Mesenteric fat pad (tissue), 1 donor: ENCODE measurements around the gene EI24. TPM values are rescaled to one million over a fixed set of nuclear protein-coding genes. Genes with fewer than 3 reads are reported as not detected.
A peak's percentile ranks its signal among the peaks of the same experiment; 100 is the strongest.
"Not testable (repeated sequence)": the region's sequence is repeated elsewhere in the genome, so short reads cannot be mapped to it uniquely, and the experiment has no call there.

ENCODE experiments used
- DNase-seq: peaks from one replicate; pipeline ENCODE4 v3.0.0-alpha.2; 2020; ENCODE audit warnings: low spot score
- long read RNA-seq: library from polyadenylated mRNA; unstranded; transcript quantifications from one replicate; pipeline ENCODE4 v2.0.0, GENCODE V29; 2020
- total RNA-seq: library from RNA; stranded (reverse); fragmentation: NEBNext Ultra II Directional; extraction: Animal tissue kit (Norgen Biotek cat#: 25700); gene quantifications from one replicate; pipeline ENCODE4 v1.2.1, GENCODE V29; 2021
- donor health status: DM: yes; HTN: yes; CAD: no.

Gene EI24
- 71.7 TPM for total RNA-seq
- long read RNA-seq, transcript EI24-201 (11 exons, 2,455 nt) = major isoform, 95 of 122 reads
- long read RNA-seq, partial matches to known transcripts = 6 of 122 reads
- long read RNA-seq, other reads (novel, unspliced or antisense) = 14 of 122 reads

DNA sequence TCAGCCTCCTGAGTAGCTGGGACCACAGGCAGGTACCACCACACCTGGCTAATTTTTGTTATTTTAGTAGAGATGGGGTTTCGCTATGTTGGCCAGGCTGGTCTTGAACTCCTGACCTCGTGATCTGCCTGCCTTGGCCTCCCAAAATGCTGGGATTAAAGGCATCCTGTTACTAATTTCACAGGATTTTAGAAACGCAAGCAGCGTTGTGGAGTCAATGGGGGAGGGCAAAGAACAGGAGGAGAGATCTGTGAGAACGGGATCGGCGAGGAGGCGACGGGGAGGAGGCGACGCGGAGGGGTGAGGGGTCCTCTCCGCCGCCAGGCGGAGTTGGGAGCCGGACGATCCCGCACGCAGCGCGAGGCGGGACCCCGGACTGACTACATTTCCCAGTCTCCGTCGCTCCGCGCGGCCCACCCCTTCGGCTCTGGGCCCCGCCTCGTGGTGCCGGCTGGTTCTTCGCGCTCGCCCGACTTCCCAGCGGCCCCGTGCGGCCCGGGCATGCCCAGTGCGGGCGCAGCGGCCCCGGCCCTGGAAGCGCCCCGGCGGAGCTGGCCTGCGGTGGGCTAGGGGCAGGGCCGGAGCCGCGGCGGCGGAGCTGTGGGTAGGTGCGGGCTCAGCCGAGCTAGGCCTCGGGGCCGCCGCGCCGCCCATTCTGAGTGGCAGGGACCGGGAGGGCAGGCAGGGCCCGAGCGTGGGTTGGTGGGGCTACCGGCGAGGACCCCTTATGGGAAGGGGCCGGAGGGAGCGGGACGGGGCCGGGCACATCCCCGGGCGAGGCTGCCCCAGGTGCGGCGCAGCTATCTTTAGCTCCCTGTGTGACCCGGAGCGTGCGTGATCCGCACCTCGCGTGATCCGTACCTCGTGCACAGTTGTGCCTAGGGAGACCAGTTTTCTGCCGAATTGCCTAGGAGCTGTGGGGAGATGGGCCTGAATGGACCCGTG is at the start of gene EI24:
Gene EI24, plus strand, starts transcription at position 508 of the 945 bp plus-strand sequence. CDS start 3,051 bp downstream, outside the sequence.
- peak; percentile 96 for DNase-seq

GRCh38 chr11:125519860-125520834 is 49.1 kb upstream of the EI24 start:
- no peak for DNase-seq

GRCh38 chr11:125525303-125525702 is 44.0 kb upstream of the EI24 start:
- no peak for DNase-seq

DNA sequence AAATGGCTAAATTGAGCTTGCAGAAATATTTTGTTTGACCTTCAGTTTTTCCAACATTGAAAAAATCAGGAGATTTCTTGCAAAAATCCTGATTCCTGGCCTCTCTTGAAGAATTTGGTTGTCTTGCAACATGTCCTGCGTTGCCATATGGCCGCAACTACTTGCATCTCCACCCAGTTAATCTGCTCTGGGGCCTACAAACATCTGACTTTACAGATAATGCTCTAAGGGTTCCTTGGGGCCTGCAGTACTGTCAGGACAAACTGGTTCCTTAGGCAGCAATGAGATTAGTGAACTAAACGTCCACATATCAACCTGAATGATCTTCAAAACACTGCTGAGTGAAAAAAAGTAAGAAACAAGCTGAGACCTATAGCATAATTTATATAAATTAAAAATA is 36.6 kb upstream of the EI24 start:
- DNase-seq = no peak

DNA sequence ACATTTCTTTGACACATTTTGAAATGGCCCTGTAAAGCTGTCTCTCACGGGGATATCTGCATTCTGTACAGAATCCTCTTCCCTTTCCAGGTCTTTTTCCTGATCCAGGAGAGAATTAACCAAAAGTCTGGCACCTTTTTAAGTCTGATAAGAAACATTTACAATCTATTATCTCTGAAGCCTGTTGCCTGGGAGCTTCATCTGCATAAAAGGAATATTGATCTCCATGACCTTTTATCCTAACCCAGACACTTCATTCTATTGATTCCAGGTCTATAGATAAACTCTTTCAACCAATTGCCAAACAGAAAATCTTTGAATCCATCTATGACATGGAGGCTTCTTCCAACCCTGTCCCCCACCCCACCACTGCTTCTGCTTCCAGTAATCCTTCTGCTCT is 33.7 kb upstream of the EI24 start:
- DNase-seq = no peak

- DNase-seq = not testable (repeated sequence)
Measured at GRCh38 chr11:125536834-125537233, 32.4 kb upstream of the EI24 start.

DNA sequence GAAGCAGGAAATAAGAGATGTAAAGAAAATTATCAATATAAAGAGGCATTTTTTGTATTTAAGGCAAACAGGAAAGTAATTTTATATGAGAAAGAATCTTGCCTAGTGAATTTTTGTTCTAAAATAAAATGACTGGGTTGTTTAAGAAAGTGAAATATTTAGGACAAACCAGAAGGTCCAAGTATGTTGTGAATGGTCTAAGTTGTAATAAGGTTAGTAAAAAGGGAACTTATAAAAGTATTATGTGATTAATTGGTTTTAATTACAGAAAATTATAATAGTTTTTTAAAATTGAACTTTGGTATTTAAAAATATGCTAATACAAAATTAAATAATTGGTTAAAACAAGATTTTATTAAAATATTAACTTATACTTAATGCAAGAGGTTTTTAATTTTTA is 26.6 kb upstream of the EI24 start:
- no peak for DNase-seq

DNA sequence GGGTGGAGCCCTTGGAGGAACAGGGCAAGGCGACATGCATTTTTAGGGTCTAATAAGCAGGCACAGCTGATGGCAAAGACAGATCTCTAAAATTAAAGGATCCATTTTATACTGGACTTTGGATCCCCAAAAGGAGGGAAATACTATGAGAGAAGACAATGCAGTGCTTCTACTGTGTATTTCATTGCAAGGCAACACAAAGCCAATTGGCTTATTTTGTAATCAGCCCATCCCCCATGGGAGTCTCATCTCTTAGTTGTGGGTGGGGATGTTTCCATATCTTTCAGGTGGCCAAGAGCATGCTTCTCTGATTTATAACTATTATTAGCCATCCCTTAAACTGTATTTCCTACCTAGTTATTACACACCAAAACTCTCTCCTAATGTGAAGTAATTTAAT is 18.5 kb upstream of the EI24 start:
- no peak for DNase-seq

DNA sequence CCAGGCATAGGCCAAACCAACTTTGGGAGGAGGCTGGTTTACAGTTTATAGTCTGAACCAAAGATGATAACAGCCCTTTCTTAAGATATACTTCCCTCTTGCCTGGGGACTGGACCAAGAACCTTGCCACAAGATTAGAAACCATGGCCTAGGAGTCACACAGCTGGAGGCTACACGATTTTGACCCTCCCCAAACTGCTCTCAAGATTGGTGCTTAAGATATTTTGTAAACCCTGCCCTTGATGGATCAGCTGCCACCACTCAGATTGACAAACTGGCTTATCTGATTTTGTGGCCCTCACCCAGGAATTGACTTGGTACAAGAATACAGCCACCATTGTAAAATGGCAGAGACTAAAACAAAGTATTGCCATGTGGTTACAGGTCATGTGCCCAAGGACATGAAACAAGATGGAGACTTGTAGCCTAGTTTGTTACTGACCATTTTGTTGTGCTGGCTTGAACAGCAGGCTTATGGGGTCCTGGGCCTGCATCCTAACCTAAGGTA is 17.4 kb upstream of the EI24 start:
- DNase-seq = no peak

DNA sequence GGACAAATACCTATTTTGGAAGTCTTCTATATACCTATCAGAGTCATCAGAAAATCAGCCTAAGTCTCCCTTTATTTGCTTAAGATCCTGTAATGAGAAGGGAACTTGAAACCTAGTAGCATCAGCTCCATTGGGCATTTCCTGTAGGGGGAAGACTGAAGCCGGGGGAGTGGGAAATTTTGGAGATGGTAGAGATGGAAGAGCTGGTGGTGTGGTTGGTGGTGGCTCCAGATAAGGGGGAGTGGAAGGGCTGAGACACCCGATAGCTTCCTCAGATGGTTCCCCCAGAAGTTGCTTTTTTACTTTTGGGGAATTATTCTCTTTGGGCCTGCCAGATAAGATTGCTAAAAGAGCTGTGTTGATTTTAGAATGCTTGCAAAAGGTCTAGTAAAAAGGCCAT is 16.4 kb upstream of the EI24 start:
- DNase-seq = no peak

DNA sequence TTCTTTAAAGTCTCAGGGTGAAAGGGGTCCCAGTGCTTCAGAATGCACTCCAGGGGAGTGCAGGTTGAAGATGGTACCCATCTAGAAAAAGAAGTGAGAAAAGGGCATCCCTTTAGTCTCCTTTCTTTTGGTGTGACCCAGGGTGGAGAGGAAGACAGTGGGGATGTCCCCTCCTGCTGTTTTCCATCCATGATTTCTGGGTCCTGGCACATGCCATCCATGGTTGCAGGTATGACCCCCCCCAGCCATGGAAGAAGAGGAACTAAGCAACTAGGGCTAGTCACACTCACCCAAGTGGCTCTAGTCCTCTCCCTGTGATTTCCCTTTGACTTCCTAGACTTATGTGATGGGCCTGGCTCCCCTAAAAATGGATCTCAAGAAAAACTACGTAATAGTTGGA is 15.9 kb upstream of the EI24 start:
- DNase-seq = no peak

GRCh38 chr11:125554038-125554437 is 15.2 kb upstream of the EI24 start:
- DNase-seq = no peak

- no peak for DNase-seq
Measured at GRCh38 chr11:125559888-125560287, 9.4 kb upstream of the EI24 start.

DNA sequence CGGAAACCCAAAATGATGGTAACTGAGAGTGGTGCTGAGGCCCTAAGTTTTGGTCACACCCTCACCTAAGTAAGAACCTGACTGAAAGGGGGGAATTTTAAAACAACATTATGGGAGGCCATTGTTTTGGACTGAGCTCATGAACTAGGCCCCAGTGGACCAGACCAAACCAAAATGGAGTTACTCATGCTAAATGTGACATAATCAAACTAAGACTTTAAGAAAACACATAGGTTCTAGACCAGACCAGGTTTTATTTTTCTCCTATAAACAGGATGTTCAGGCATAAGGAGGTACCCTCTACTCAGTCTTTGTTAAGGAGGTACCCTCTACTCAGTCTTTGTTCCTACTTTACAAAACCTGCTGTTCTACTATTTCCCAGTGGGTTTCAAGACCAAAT is 7.4 kb upstream of the EI24 start:
- DNase-seq = no peak

GRCh38 chr11:125562430-125562829 is 6.8 kb upstream of the EI24 start:
- DNase-seq = no peak

DNA sequence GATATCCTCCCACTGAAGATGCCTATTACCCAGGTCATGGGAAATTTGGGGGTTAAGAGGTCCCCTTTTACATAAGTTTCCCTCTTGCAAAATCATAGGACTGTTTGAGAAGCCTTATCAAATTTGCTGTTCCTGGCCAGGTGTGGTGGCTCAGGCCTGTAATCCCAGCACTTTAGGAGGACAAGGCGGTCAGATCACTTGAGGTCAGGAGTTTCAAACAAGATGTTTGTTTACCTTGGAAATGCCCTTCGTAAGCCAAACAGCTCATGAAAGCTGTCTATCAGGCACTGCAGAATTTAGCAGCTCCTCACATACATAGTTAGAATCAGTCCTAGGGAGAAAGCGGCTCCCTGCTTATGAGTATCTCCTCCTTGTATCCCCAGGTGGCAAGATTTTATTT is 4.9 kb upstream of the EI24 start:
- no peak for DNase-seq

- DNase-seq = no peak
Measured at GRCh38 chr11:125566235-125566634, 3.0 kb upstream of the EI24 start.

GRCh38 chr11:125569915-125570621 is 791 bp downstream of the EI24 start:
- DNase-seq = no peak

- no peak for DNase-seq
Measured at GRCh38 chr11:125570952-125571351, 1.7 kb downstream of the EI24 start.

DNA sequence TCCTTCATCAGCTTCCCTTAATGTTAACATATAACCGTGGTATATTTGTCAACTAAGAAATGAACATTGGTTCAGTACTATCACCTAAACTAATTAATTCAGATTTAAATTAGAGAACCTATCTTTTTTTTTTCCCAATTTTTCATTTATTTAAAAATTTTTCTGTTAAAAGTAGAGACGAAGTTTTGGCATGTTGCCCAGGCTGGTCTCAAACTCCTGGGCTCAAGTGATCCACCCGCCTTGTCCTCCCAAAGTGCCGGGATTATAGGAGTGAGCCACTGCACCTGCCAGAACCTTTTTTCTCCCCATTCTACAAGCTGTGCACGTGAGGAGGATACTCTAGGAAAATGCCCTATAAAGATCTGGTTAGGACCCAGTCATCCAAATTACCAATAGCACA is 3.6 kb downstream of the EI24 start:
- DNase-seq = no peak

- not testable (repeated sequence) for DNase-seq
Measured at GRCh38 chr11:125577181-125577580, 7.9 kb downstream of the EI24 start.
